ENCODE data around the gene CDK4.

GRCh38 chr12:57780284-57780897 is 28.3 kb upstream of the CDK4 start:
- TF ChIP-seq CTCF (IDR thresholded peaks at IDR 0.05): no peak
- no peak for TF ChIP-seq POLR2A (IDR thresholded peaks at IDR 0.05)

All from thyroid gland (tissue), 4 donors.